Peyer's patch (tissue), 4 donors: ENCODE measurements around the gene SLC22A7.

Experiments
- CTCF ChIP-seq, 6 experiments: fragments of 450-650 bp in 4 of 6; fragments of 200-600 bp in 2 of 6; sonication (generic) in 1 of 6; IDR thresholded peaks; one replicate each; pipeline ENCODE4 v1.5.1; 2017 to 2019; ENCODE audit warnings: antibody characterized with exemption in 6 of 6, mild to moderate bottlenecking in 3 of 6, moderate library complexity in 1 of 6
- POLR2A ChIP-seq, 2 donors: fragments of 450-650 bp; IDR thresholded peaks; one replicate each; pipeline ENCODE4 v1.5.1; 2017; ENCODE audit warnings: antibody characterized with exemption in 2 of 2, mild to moderate bottlenecking in 2 of 2, moderate library complexity in 2 of 2

DNA sequence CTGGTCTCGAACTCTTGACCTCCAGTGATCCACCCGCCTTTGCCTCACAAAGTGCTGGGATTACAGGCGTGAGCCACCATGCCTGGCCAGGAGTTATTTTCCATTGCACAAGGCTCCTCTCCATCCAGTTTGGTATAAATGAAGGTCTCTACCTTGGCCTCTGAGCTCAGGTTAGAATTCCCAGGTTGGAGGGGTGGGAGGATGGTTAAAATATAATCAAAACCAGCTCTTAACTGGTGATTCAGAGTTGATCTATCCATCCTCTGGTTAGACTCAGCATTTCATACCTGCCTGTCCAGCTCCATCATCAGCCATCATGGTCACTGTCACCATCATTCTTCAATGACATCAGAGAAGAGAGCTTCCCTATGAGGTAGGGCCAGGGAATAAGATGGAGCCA, 2.6 kb upstream of the SLC22A7 start:
- no peak for TF ChIP-seq CTCF (IDR thresholded peaks at IDR 0.05)
- TF ChIP-seq POLR2A (IDR thresholded peaks at IDR 0.05) = no peak
